Natural killer cell (primary cell): ENCODE results near the gene TIMM8B. TPM values are rescaled to one million over a fixed set of nuclear protein-coding genes. Genes with fewer than 3 reads are reported as not detected.

Experiments used
- ATAC-seq, 3 donors: fragments of 150-1000 bp in 2 of 3; fragments of 200-7000 bp in 1 of 3; cut with Tn5 transposase; 1 replicate in 1 of 3; 2 replicates in 2 of 3; pipeline ENCODE4 v1.10.0; 2021; ENCODE audit warnings: mild to moderate bottlenecking in 2 of 3, moderate library complexity in 2 of 3
- DNase-seq, 2 donors: peaks; one replicate each; pipeline versions ENCODE4 v3.0.0 to v3.0.0-alpha.2; 2013 to 2021; ENCODE audit warnings: mixed read lengths in 1 of 2
- H3K27ac ChIP-seq: one replicate; pipeline ENCODE4 v1.5.1; 2013; ENCODE audit warnings: mild to moderate bottlenecking, low read length
- H3K27me3 ChIP-seq: one replicate; pipeline ENCODE4 v1.6.1; 2013; ENCODE audit warnings: low read length; ENCODE audit not compliant: control insufficient read depth, insufficient read depth
- H3K36me3 ChIP-seq: one replicate; pipeline ENCODE4 v1.6.1; 2013; ENCODE audit warnings: low read length; ENCODE audit not compliant: control insufficient read depth, insufficient read depth
- H3K4me1 ChIP-seq: one replicate; pipeline ENCODE4 v1.6.1; 2013; ENCODE audit warnings: low read length; ENCODE audit not compliant: control insufficient read depth, insufficient read depth
- H3K4me3 ChIP-seq: one replicate; pipeline ENCODE4 v1.5.1; 2013; ENCODE audit warnings: low read length
- H3K9me3 ChIP-seq: one replicate; pipeline ENCODE4 v1.6.1; 2013; ENCODE audit warnings: low read length; ENCODE audit not compliant: control insufficient read depth, insufficient read depth
- H3K27ac Mint-ChIP-seq, 2 donors: one replicate each; pipeline ENCODE4 v1.8.0; 2022; ENCODE audit warnings: mild to moderate bottlenecking in 2 of 2, mixed read lengths in 2 of 2, moderate library complexity in 1 of 2
- H3K27me3 Mint-ChIP-seq, 2 donors: one replicate each; pipeline ENCODE4 v1.8.0; 2022; ENCODE audit warnings: low read depth in 2 of 2, mixed read lengths in 2 of 2
- H3K36me3 Mint-ChIP-seq: one replicate; pipeline ENCODE4 v1.8.0; 2022; ENCODE audit warnings: mixed read lengths
- H3K4me1 Mint-ChIP-seq, 2 donors: one replicate each; pipeline ENCODE4 v1.8.0; 2022; ENCODE audit warnings: mixed read lengths in 2 of 2
- H3K4me3 Mint-ChIP-seq: one replicate; pipeline ENCODE4 v1.8.0; 2022; ENCODE audit warnings: mild to moderate bottlenecking, moderate library complexity, mixed read lengths
- H3K9me3 Mint-ChIP-seq, 2 donors: one replicate each; pipeline ENCODE4 v1.8.0; 2022; ENCODE audit warnings: mixed read lengths in 2 of 2
- CTCF ChIP-seq: fragments of 200-600 bp; IDR thresholded peaks from one replicate; pipeline ENCODE4 v1.8.0; 2022; ENCODE audit warnings: antibody characterized with exemption
- intact Hi-C: fragments of 100-400 bp; cut with micrococcal nuclease; formaldehyde crosslinking; loops from one replicate; pipeline ENCODE4 v1.14.2; 2022
- total RNA-seq, 4 donors: library from RNA; stranded (reverse); fragments of 120-200 nt in 1 of 4; gene quantifications; one replicate each; pipeline versions ENCODE4 v1.2.3 to v1.2.4, GENCODE V29; 2013 to 2022

TIMM8B gene
- total RNA-seq, 3 donors from 2014 or later (not counting 1 experiment from before 2014, with no cell fraction given) = 14.6 to 17.8 (median 17.0) TPM

GRCh38 chr11:112037527-112037926 is 49.0 kb downstream of the TIMM8B start:
- intact Hi-C loops = no loop called here
- Mint-ChIP-seq H3K36me3 (peaks cover 13% of the 10 kb centered on the region), H3K4me1 (peaks cover 3 to 14% of the 10 kb centered on the region in 2 donors), H3K9me3 (no peaks in the 10 kb centered on the region), H3K27ac (no peak overlapping the region), H3K4me3 (no peak overlapping the region), H3K27me3 (no peaks in the 10 kb centered on the region)
- Histone ChIP-seq H3K36me3 (peaks cover 49% of the 10 kb centered on the region), H3K4me1 (no peaks in the 10 kb centered on the region), H3K27me3 (no peaks in the 10 kb centered on the region), H3K27ac (no peak overlapping the region), H3K9me3 (no peaks in the 10 kb centered on the region), H3K4me3 (no peak overlapping the region)
- no peak for TF ChIP-seq CTCF
- no peak for ATAC-seq
- DNase-seq = no peak

Other genes with a start within 250 kb of the TIMM8B start
- 10 to 100 TPM; 30.6 to 37.1 (median 35.4) TPM for gene ALG9, start 215.2 kb downstream of the TIMM8B start, total RNA-seq
- gene FDXACB1, start 207.6 kb downstream of the TIMM8B start, total RNA-seq = 1 to 10 TPM; 2.0 to 4.0 (median 3.3) TPM
- gene CFAP68, start 207.2 kb downstream of the TIMM8B start, total RNA-seq = 1 to 10 TPM; 5.9 to 9.2 (median 7.6) TPM
- gene CRYAB, start 175.0 kb downstream of the TIMM8B start, total RNA-seq = not detected
- gene HSPB2, start 174.0 kb downstream of the TIMM8B start, total RNA-seq = not detected
- not detected for gene C11orf52, start 167.8 kb downstream of the TIMM8B start, total RNA-seq
- 1 to 10 TPM in 1 of 3 donors, under 1 TPM in 2; 0.26 to 1.0 (median 0.57) TPM for gene DIXDC1, start 149.4 kb downstream of the TIMM8B start, total RNA-seq
- 10 to 100 TPM; 12.6 to 16.2 (median 15.5) TPM for gene DLAT, start 61.3 kb downstream of the TIMM8B start, total RNA-seq
- gene PIH1D2, start 12.7 kb downstream of the TIMM8B start, total RNA-seq = not detected
- 10 to 100 TPM; 12.6 to 14.9 (median 13.3) TPM for gene NKAPD1, start 12.5 kb downstream of the TIMM8B start, total RNA-seq
- gene SDHD, start 117 bp upstream of the TIMM8B start, total RNA-seq = 10 to 100 TPM; 46.8 to 55.0 (median 52.3) TPM
- gene IL18, start 77.3 kb upstream of the TIMM8B start, total RNA-seq = 10 to 100 TPM in 2 of 3 donors, 1 to 10 TPM in 1; 9.3 to 13.8 (median 10.7) TPM
- under 1 TPM; 0.45 to 0.82 (median 0.50) TPM for gene TEX12, start 80.6 kb upstream of the TIMM8B start, total RNA-seq
- 1 to 10 TPM; 3.9 to 7.2 (median 5.8) TPM for gene BCO2, start 88.8 kb upstream of the TIMM8B start, total RNA-seq
- 100 to 1,000 TPM in 1 of 3 donors, 10 to 100 TPM in 2; 86.7 to 106 (median 97.4) TPM for gene PTS, start 139.7 kb upstream of the TIMM8B start, total RNA-seq
- gene PLET1, start 174.1 kb upstream of the TIMM8B start, total RNA-seq = not detected